Measurements from ENCODE around the gene NDUFB7. TPM values are rescaled to one million over a fixed set of nuclear protein-coding genes. Genes with fewer than 3 reads are reported as not detected.

NDUFB7 gene
- total RNA-seq, 1 donor from 2014 or later: 158 TPM

- DNase-seq (ENCODE audit: extremely low spot score, unreplicated experiment): no peak
- H3K36me3 Mint-ChIP-seq (ENCODE audit: unreplicated experiment): peaks cover 1% of the 10 kb centered on the region
- H3K27ac Mint-ChIP-seq (ENCODE audit: unreplicated experiment): peak overlapping the region; percentile 91
- no peak overlapping the region for H3K4me3 Mint-ChIP-seq (ENCODE audit: unreplicated experiment)
- H3K27me3 Mint-ChIP-seq (ENCODE audit: unreplicated experiment): no peaks in the 10 kb centered on the region
- H3K9me3 Mint-ChIP-seq (ENCODE audit: unreplicated experiment): no peaks in the 10 kb centered on the region
- H3K4me1 Mint-ChIP-seq (ENCODE audit: unreplicated experiment): peaks cover 46% of the 10 kb centered on the region
- no peak for TF ChIP-seq CTCF (IDR thresholded peaks at IDR 0.05)
Measured at GRCh38 chr19:14560776-14561108, 11.1 kb downstream of the NDUFB7 start.

GRCh38 chr19:14559916-14560775 lies 11.7 kb downstream of the NDUFB7 start:
- TF ChIP-seq CTCF (IDR thresholded peaks at IDR 0.05): no peak
- DNase-seq (ENCODE audit: extremely low spot score, unreplicated experiment): no peak
- H3K4me3 Mint-ChIP-seq (ENCODE audit: unreplicated experiment): no peak overlapping the region
- H3K27me3 Mint-ChIP-seq (ENCODE audit: unreplicated experiment): no peaks in the 10 kb centered on the region
- H3K9me3 Mint-ChIP-seq (ENCODE audit: unreplicated experiment): no peaks in the 10 kb centered on the region
- peak overlapping the region; percentile 91 for H3K27ac Mint-ChIP-seq (ENCODE audit: unreplicated experiment)
- H3K36me3 Mint-ChIP-seq (ENCODE audit: unreplicated experiment): peaks cover 1% of the 10 kb centered on the region
- peaks cover 47% of the 10 kb centered on the region for H3K4me1 Mint-ChIP-seq (ENCODE audit: unreplicated experiment)

DNA sequence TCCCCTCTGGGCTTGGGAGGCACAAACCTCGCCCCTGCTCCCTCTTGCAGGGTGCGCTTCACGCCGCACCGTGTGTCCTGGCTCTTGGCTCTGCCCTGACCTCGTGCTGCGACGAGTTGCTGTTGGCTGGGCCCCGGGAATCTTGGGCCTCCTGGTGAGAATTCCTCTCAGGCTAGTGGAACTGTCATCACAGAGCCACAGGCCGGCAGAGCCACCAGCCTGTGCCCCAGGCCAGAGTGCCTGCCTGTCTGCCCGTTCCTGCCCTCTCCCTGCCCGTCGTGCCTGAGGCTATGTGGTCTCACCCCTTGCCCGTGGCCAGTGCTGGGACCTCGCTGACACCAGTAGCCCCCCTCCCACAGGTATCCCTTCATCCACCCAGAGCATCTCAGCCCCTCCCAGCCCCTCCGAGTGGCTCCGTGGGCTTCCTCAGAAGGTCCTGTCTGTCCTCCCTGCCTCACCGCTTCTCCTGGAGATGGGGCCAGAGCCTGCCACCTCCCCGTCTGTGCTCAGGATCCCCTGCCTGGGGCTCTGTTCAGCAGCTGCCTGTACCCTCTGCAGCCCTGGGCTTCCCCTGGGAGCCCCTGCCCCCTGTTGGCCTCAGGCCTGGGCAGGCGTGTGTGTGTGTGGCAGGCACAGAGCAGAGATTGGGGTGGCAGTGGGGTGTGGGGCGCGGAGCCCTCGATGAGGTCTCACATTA lies 13.3 kb downstream of the NDUFB7 start:
- no peak for DNase-seq (ENCODE audit: extremely low spot score, unreplicated experiment)
- peak overlapping the region; percentile 70 for H3K27ac Mint-ChIP-seq (ENCODE audit: unreplicated experiment)
- no peaks in the 10 kb centered on the region for H3K9me3 Mint-ChIP-seq (ENCODE audit: unreplicated experiment)
- H3K4me1 Mint-ChIP-seq (ENCODE audit: unreplicated experiment): peaks cover 54% of the 10 kb centered on the region
- no peak for TF ChIP-seq CTCF (IDR thresholded peaks at IDR 0.05)
- no peaks in the 10 kb centered on the region for H3K27me3 Mint-ChIP-seq (ENCODE audit: unreplicated experiment)
- H3K4me3 Mint-ChIP-seq (ENCODE audit: unreplicated experiment): peak overlapping the region; percentile 18
- H3K36me3 Mint-ChIP-seq (ENCODE audit: unreplicated experiment): no peaks in the 10 kb centered on the region

DNA sequence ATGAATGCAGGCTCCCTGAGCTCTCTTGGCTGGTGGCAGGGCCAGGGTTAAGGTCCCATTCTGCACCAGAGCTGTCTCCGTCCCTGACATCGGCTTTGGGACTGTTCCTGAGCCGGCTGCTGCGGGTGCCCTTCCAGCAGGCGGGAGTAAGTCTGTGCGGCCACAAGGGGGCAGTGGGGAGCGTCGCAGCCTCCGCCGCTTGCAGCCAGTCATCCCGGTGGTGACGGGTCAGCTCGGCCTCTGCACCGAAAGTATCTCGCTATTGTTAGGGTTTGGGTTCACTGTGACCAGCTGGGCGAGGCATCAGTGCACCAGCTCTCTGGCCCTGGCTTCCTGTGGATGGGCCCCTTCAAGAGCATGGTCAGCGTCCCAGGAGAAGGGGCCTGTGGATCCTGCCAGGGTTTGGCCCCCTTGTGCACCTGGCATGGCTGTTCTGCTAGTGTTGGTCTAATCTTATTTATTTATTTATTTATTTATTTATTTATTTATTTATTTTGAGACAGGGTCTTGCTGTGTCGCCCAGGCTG lies 15.1 kb downstream of the NDUFB7 start:
- Mint-ChIP-seq H3K4me3 (ENCODE audit: unreplicated experiment) (no peak overlapping the region), H3K4me1 (ENCODE audit: unreplicated experiment) (peaks cover 54% of the 10 kb centered on the region)
- DNase-seq (ENCODE audit: extremely low spot score, unreplicated experiment): peak; percentile 91

More for the DNA sequence above, 15.1 kb downstream of the NDUFB7 start:
- H3K9me3 Mint-ChIP-seq (ENCODE audit: unreplicated experiment): no peaks in the 10 kb centered on the region
- peak overlapping the region; percentile 89 for H3K27ac Mint-ChIP-seq (ENCODE audit: unreplicated experiment)
- no peaks in the 10 kb centered on the region for H3K36me3 Mint-ChIP-seq (ENCODE audit: unreplicated experiment)
- peak; percentile 97 for TF ChIP-seq CTCF (IDR thresholded peaks at IDR 0.05)
- no peaks in the 10 kb centered on the region for H3K27me3 Mint-ChIP-seq (ENCODE audit: unreplicated experiment)

Measured in osteocyte (in vitro differentiated cells).